ENCODE results near the gene CD6. TPM values are rescaled to one million over a fixed set of nuclear protein-coding genes. Genes with fewer than 3 reads are reported as not detected.
A peak's percentile ranks its signal among the peaks of the same experiment; 100 is the strongest.

The CD6 gene
- total and polyA plus RNA-seq, 10 of the 15 experiments (the other 5 are each of a cell fraction or from before 2014, with no cell fraction given) = 0.37 to 17.6 (median 6.2) TPM

GRCh38 chr11:61061081-61061826 is 89.8 kb downstream of the CD6 start (continued):
- TF ChIP-seq NR2C2 (IDR thresholded peaks at IDR 0.05; ENCODE audit: borderline replicate concordance, control insufficient read depth, insufficient read length, low read depth) (no peak), ZBTB33 (IDR thresholded peaks at IDR 0.05) (no peak), NFYB (IDR thresholded peaks at IDR 0.05; ENCODE audit: insufficient read depth, low read depth, low read length) (no peak), SP1 (IDR thresholded peaks at IDR 0.05; ENCODE audit: low read depth, low read length) (no peak), RAD51 (IDR thresholded peaks at IDR 0.05) (0 out of 2 replicates have a peak, but pooled peaks have one; percentile 30), GATAD2B (conservative IDR thresholded peaks at IDR 0.05; ENCODE audit: low read depth) (no peak), CEBPZ (IDR thresholded peaks at IDR 0.05; ENCODE audit: low read depth, low read length) (no peak), CTCF (IDR thresholded peaks at IDR 0.05 in 2 of 3, conservative IDR thresholded peaks at IDR 0.05 in 1 of 3; ENCODE audit: control insufficient read depth in 2 of 3, extremely low read depth in 1 of 3, insufficient read depth in 1 of 3, low read depth in 3 of 3, low read length in 3 of 3) (no peak), ZNF622 (IDR thresholded peaks at IDR 0.05) (no peak), LARP7 (IDR thresholded peaks at IDR 0.05) (no peak), CHD1 (IDR thresholded peaks at IDR 0.05; ENCODE audit: low read depth, low read length) (no peak), MXI1 (IDR thresholded peaks at IDR 0.05; ENCODE audit: low read depth, low read length) (peak; percentile 73), TARDBP (IDR thresholded peaks at IDR 0.05; ENCODE audit: borderline replicate concordance) (peak; percentile 76; the same call in 1 of the 2 replicates), BCL11A (IDR thresholded peaks at IDR 0.05; ENCODE audit: low read depth, low read length) (peak; percentile 91), HCFC1 (IDR thresholded peaks at IDR 0.05; ENCODE audit: low read length) (no peak), ELK1 (IDR thresholded peaks at IDR 0.05; ENCODE audit: low read depth, low read length) (peak; percentile 53; the same call in 1 of the 2 replicates), BCL3 (IDR thresholded peaks at IDR 0.05; ENCODE audit: borderline replicate concordance, insufficient read depth, low read depth, low read length, poor library complexity, severe bottlenecking) (peak; percentile 96), SPI1 (IDR thresholded peaks at IDR 0.05; ENCODE audit: borderline replicate concordance, insufficient read depth, low read depth, low read length) (peak; percentile 98), EZH2 (IDR thresholded peaks at IDR 0.05; ENCODE audit: borderline replicate concordance, control insufficient read depth, low read depth, low read length) (no peak), ZNF24 (IDR thresholded peaks at IDR 0.05) (no peak)
